Measurements from ENCODE around the gene USH1G.

USH1G gene

GRCh38 chr17:74953134-74953687 lies 30.2 kb upstream of the USH1G start:
- Histone ChIP-seq H2BK15ac (ENCODE audit: low read length) (no peak overlapping the region), H2BK5ac (ENCODE audit: low read length) (no peak overlapping the region), H3K18ac (ENCODE audit: low read length) (no peak overlapping the region), H2BK120ac (ENCODE audit: low read depth, low read length) (no peak overlapping the region), H3K36me3 (replicated peaks in 1 of 2; ENCODE audit: control insufficient read depth in 2 of 2, insufficient read depth in 2 of 2, low read length in 2 of 2) (no peaks in the 10 kb centered on the region), H2AFZ (ENCODE audit: low read length) (no peak overlapping the region), H3K4me2 (ENCODE audit: insufficient read depth, low read length, poor library complexity, severe bottlenecking) (no peak overlapping the region), H3K79me1 (ENCODE audit: low read depth, low read length) (no peaks in the 10 kb centered on the region), H3K4me1 (ENCODE audit: control insufficient read depth in 2 of 2, insufficient read depth in 1 of 2, low read depth in 1 of 2, low read length in 2 of 2) (no peaks in the 10 kb centered on the region), H3K9ac (ENCODE audit: low read depth, low read length, poor library complexity) (no peak overlapping the region), H3K23ac (ENCODE audit: low read depth, low read length, poor library complexity) (peak overlapping the region; percentile 69), H3K4me3 (ENCODE audit: low read length in 2 of 2) (no peak overlapping the region), H2AK5ac (ENCODE audit: low read depth, low read length) (no peak overlapping the region), H3K27ac (replicated peaks; ENCODE audit: low read length) (no peak overlapping the region), H3K4ac (ENCODE audit: low read length) (no peak overlapping the region), H4K91ac (ENCODE audit: low read depth, low read length, poor library complexity) (no peak overlapping the region), H3K9me3 (replicated peaks in 1 of 2; ENCODE audit: control insufficient read depth in 2 of 2, insufficient read depth in 1 of 2, low read depth in 1 of 2, low read length in 2 of 2) (no peaks in the 10 kb centered on the region), H4K8ac (ENCODE audit: low read depth, low read length) (no peak overlapping the region), H2BK12ac (ENCODE audit: low read length) (no peak overlapping the region), H3K27me3 (ENCODE audit: control insufficient read depth in 3 of 3, insufficient read depth in 3 of 3, low read depth in 1 of 3, low read length in 3 of 3) (peaks cover 0 to 60% (median 2%) of the 10 kb centered on the region in 3 experiments), H3K14ac (ENCODE audit: low read length) (no peak overlapping the region)
- WGBS, 2 donors (ENCODE audit: extremely low coverage in 2 of 2, insufficient read length in 2 of 2, insufficient replicate concordance in 1 of 2): no CpG with 5 or more reads among the region's 11 CpGs
- DNase-seq (ENCODE audit: low spot score): no peak

GRCh38 chr17:74952431-74953133 lies 29.5 kb upstream of the USH1G start:
- no peak for DNase-seq (ENCODE audit: low spot score)
- H3K4me1 ChIP-seq (ENCODE audit: control insufficient read depth in 2 of 2, insufficient read depth in 1 of 2, low read depth in 1 of 2, low read length in 2 of 2): no peaks in the 10 kb centered on the region
- no peak overlapping the region for H3K4me2 ChIP-seq (ENCODE audit: insufficient read depth, low read length, poor library complexity, severe bottlenecking)
- H3K4ac ChIP-seq (ENCODE audit: low read length): no peak overlapping the region
- H4K91ac ChIP-seq (ENCODE audit: low read depth, low read length, poor library complexity): no peak overlapping the region
- peaks cover 0 to 65% (median 0%) of the 10 kb centered on the region in 3 experiments for H3K27me3 ChIP-seq (ENCODE audit: control insufficient read depth in 3 of 3, insufficient read depth in 3 of 3, low read depth in 1 of 3, low read length in 3 of 3)
- peak overlapping the region; percentile 36 for H2AK5ac ChIP-seq (ENCODE audit: low read depth, low read length)
- H2BK5ac ChIP-seq (ENCODE audit: low read length): no peak overlapping the region
- no peak overlapping the region for H2BK12ac ChIP-seq (ENCODE audit: low read length)
- peak overlapping the region; percentile 44 for H3K18ac ChIP-seq (ENCODE audit: low read length)
- H3K9me3 ChIP-seq (replicated peaks in 1 of 2; ENCODE audit: control insufficient read depth in 2 of 2, insufficient read depth in 1 of 2, low read depth in 1 of 2, low read length in 2 of 2): no peaks in the 10 kb centered on the region
- no peak overlapping the region for H2AFZ ChIP-seq (ENCODE audit: low read length)
- H3K36me3 ChIP-seq (replicated peaks in 1 of 2; ENCODE audit: control insufficient read depth in 2 of 2, insufficient read depth in 2 of 2, low read length in 2 of 2): no peaks in the 10 kb centered on the region
- H4K8ac ChIP-seq (ENCODE audit: low read depth, low read length): no peak overlapping the region
- H3K79me1 ChIP-seq (ENCODE audit: low read depth, low read length): no peaks in the 10 kb centered on the region
- no peak overlapping the region for H3K9ac ChIP-seq (ENCODE audit: low read depth, low read length, poor library complexity)
- H3K27ac ChIP-seq (replicated peaks; ENCODE audit: low read length): no peak overlapping the region
- H2BK120ac ChIP-seq (ENCODE audit: low read depth, low read length): no peak overlapping the region
- no peak overlapping the region for H3K4me3 ChIP-seq (ENCODE audit: low read length in 2 of 2)
- H3K23ac ChIP-seq (ENCODE audit: low read depth, low read length, poor library complexity): peak overlapping the region; percentile 69
- H3K14ac ChIP-seq (ENCODE audit: low read length): no peak overlapping the region
- H2BK15ac ChIP-seq (ENCODE audit: low read length): no peak overlapping the region
- no CpG with 5 or more reads among the region's 24 CpGs for WGBS, 2 donors (ENCODE audit: extremely low coverage in 2 of 2, insufficient read length in 2 of 2, insufficient replicate concordance in 1 of 2)

GRCh38 chr17:74951680-74952421 lies 28.8 kb upstream of the USH1G start:
- Histone ChIP-seq H2BK5ac (ENCODE audit: low read length) (no peak overlapping the region), H3K9ac (ENCODE audit: low read depth, low read length, poor library complexity) (no peak overlapping the region), H2AK5ac (ENCODE audit: low read depth, low read length) (peak overlapping the region; percentile 36), H2BK120ac (ENCODE audit: low read depth, low read length) (no peak overlapping the region), H3K18ac (ENCODE audit: low read length) (peak overlapping the region; percentile 18), H4K8ac (ENCODE audit: low read depth, low read length) (no peak overlapping the region), H2BK12ac (ENCODE audit: low read length) (no peak overlapping the region), H3K79me1 (ENCODE audit: low read depth, low read length) (no peaks in the 10 kb centered on the region), H3K14ac (ENCODE audit: low read length) (no peak overlapping the region), H3K27ac (replicated peaks; ENCODE audit: low read length) (no peak overlapping the region), H3K27me3 (ENCODE audit: control insufficient read depth in 3 of 3, insufficient read depth in 3 of 3, low read depth in 1 of 3, low read length in 3 of 3) (peaks cover 0 to 70% (median 0%) of the 10 kb centered on the region in 3 experiments), H4K91ac (ENCODE audit: low read depth, low read length, poor library complexity) (no peak overlapping the region), H2BK15ac (ENCODE audit: low read length) (no peak overlapping the region), H3K36me3 (replicated peaks in 1 of 2; ENCODE audit: control insufficient read depth in 2 of 2, insufficient read depth in 2 of 2, low read length in 2 of 2) (no peaks in the 10 kb centered on the region), H3K9me3 (replicated peaks in 1 of 2; ENCODE audit: control insufficient read depth in 2 of 2, insufficient read depth in 1 of 2, low read depth in 1 of 2, low read length in 2 of 2) (no peaks in the 10 kb centered on the region), H3K23ac (ENCODE audit: low read depth, low read length, poor library complexity) (no peak overlapping the region), H2AFZ (ENCODE audit: low read length) (no peak overlapping the region), H3K4me3 (ENCODE audit: low read length in 2 of 2) (no peak overlapping the region), H3K4me1 (ENCODE audit: control insufficient read depth in 2 of 2, insufficient read depth in 1 of 2, low read depth in 1 of 2, low read length in 2 of 2) (no peaks in the 10 kb centered on the region), H3K4ac (ENCODE audit: low read length) (no peak overlapping the region), H3K4me2 (ENCODE audit: insufficient read depth, low read length, poor library complexity, severe bottlenecking) (no peak overlapping the region)
- no peak for DNase-seq (ENCODE audit: low spot score)
- no CpG with 5 or more reads among the region's 32 CpGs for WGBS, 2 donors (ENCODE audit: extremely low coverage in 2 of 2, insufficient read length in 2 of 2, insufficient replicate concordance in 1 of 2)

- Histone ChIP-seq H3K27me3 (ENCODE audit: control insufficient read depth in 3 of 3, insufficient read depth in 3 of 3, low read depth in 1 of 3, low read length in 3 of 3) (peaks cover 0 to 70% (median 0%) of the 10 kb centered on the region in 3 experiments), H2AK5ac (ENCODE audit: low read depth, low read length) (no peak overlapping the region), H4K8ac (ENCODE audit: low read depth, low read length) (no peak overlapping the region), H3K9me3 (replicated peaks in 1 of 2; ENCODE audit: control insufficient read depth in 2 of 2, insufficient read depth in 1 of 2, low read depth in 1 of 2, low read length in 2 of 2) (no peaks in the 10 kb centered on the region), H3K18ac (ENCODE audit: low read length) (peak overlapping the region; percentile 8), H3K23ac (ENCODE audit: low read depth, low read length, poor library complexity) (no peak overlapping the region), H4K91ac (ENCODE audit: low read depth, low read length, poor library complexity) (no peak overlapping the region), H3K79me1 (ENCODE audit: low read depth, low read length) (no peaks in the 10 kb centered on the region), H3K9ac (ENCODE audit: low read depth, low read length, poor library complexity) (no peak overlapping the region), H3K36me3 (replicated peaks in 1 of 2; ENCODE audit: control insufficient read depth in 2 of 2, insufficient read depth in 2 of 2, low read length in 2 of 2) (no peaks in the 10 kb centered on the region), H2AFZ (ENCODE audit: low read length) (no peak overlapping the region), H2BK12ac (ENCODE audit: low read length) (no peak overlapping the region), H3K4me1 (ENCODE audit: control insufficient read depth in 2 of 2, insufficient read depth in 1 of 2, low read depth in 1 of 2, low read length in 2 of 2) (no peaks in the 10 kb centered on the region), H2BK120ac (ENCODE audit: low read depth, low read length) (no peak overlapping the region), H2BK5ac (ENCODE audit: low read length) (no peak overlapping the region), H3K14ac (ENCODE audit: low read length) (no peak overlapping the region), H3K27ac (replicated peaks; ENCODE audit: low read length) (no peak overlapping the region), H2BK15ac (ENCODE audit: low read length) (no peak overlapping the region), H3K4ac (ENCODE audit: low read length) (no peak overlapping the region), H3K4me2 (ENCODE audit: insufficient read depth, low read length, poor library complexity, severe bottlenecking) (no peak overlapping the region), H3K4me3 (ENCODE audit: low read length in 2 of 2) (no peak overlapping the region)
- no CpG with 5 or more reads among the region's 3 CpGs for WGBS, 2 donors (ENCODE audit: extremely low coverage in 2 of 2, insufficient read length in 2 of 2, insufficient replicate concordance in 1 of 2)
- no peak for DNase-seq (ENCODE audit: low spot score)
These were observed 28.0 kb upstream of the USH1G start for GRCh38 chr17:74951065-74951464.

Data from neuronal stem cell (in vitro differentiated cells).